IMR-90 (cell line): Measurements from ENCODE around the gene HOXC5. TPM values are rescaled to one million over a fixed set of nuclear protein-coding genes. Genes with fewer than 3 reads are reported as not detected.

Experiments
- FOS ChIP-seq: fragments of 150-350 bp; IDR thresholded peaks from 2 replicates; pipeline ENCODE4 v1.6.1; 2016; ENCODE audit warnings: low read depth, low read length
- MAFK ChIP-seq: IDR thresholded peaks from 2 replicates; pipeline ENCODE4 v1.6.1; 2012; ENCODE audit warnings: low read depth, low read length, improper control_type of control experiment
- MXI1 ChIP-seq: IDR thresholded peaks from 2 replicates; pipeline ENCODE4 v1.6.1; 2012; ENCODE audit warnings: low read depth, mild to moderate bottlenecking, low read length, moderate library complexity, borderline replicate concordance
- polyA plus RNA-seq, 3 experiments: library from polyadenylated mRNA; depleted of rRNA; stranded (reverse); fragments of >200 nt; gene quantifications; 2 replicates each; pipeline ENCODE4 v1.2.3, GENCODE V29; 2012; ENCODE audit warnings: low replicate concordance in 1 of 3
- total RNA-seq: library from RNA; depleted of rRNA; stranded (reverse); fragments of >200 nt; gene quantifications from 2 replicates; pipeline ENCODE4 v1.2.3, GENCODE V29; 2012

Gene HOXC5
- total and polyA plus RNA-seq, 2 of the 4 experiments (the other 2 are of a cell fraction): not detected

GRCh38 chr12:54000116-54001114 is 32.4 kb upstream of the HOXC5 start, which contains the start of gene HOXC9 (continued):
- TF ChIP-seq MXI1: no peak
- TF ChIP-seq FOS: no peak
- no peak for TF ChIP-seq MAFK
